A549 (cell line): ENCODE results near the gene CASP8.

ENCODE experiments used
- CTCF ChIP-seq: fragments of >200 bp; sonication (Bioruptor Twin); formaldehyde crosslinking; IDR thresholded peaks from 3 replicates; pipeline ENCODE4 v1.5.1; 2016
- HOXA7 ChIP-seq: fragments of 250-450 bp; sonication (Bioruptor Pico); IDR thresholded peaks from 2 replicates; pipeline ENCODE4 v1.5.0; 2020; ENCODE audit warnings: mild to moderate bottlenecking, moderate library complexity

- TF ChIP-seq CTCF (no peak), HOXA7 (no peak)
These were observed 12.0 kb upstream of the CASP8 start for GRCh38 chr2:201248288-201248844.
